ENCODE results near the gene ZNF25.

DNA sequence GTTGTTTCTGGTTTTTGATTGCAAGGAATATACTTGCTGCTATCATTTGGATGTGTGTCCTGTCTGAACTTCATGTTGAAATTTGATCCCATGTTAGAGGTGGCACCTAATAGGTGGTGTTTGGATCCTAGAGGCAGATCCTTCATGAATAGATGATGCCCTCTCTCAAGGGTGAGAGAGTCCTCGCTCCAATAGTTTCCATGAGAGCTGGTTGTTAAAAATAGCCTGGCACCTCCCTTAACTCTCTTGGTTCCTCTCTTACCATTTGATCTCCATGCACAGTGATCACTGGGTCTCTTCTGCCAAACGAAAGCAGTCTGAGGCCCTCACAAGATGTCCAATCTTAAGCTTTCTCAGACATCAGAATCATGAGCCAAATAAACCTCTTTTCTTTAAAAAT, 70.1 kb downstream of the ZNF25 start:
- TF ChIP-seq RFX5 (IDR thresholded peaks at IDR 0.05; ENCODE audit: low read depth, low read length) (no peak), MXI1 (IDR thresholded peaks at IDR 0.05; ENCODE audit: borderline replicate concordance, low read depth, low read length) (no peak), POLR2A (IDR thresholded peaks at IDR 0.05; ENCODE audit: low read depth, low read length) (no peak), SMC3 (IDR thresholded peaks at IDR 0.05; ENCODE audit: low read depth, low read length) (no peak), FOS (IDR thresholded peaks at IDR 0.05; ENCODE audit: low read depth, low read length) (no peak), RAD21 (IDR thresholded peaks at IDR 0.05; ENCODE audit: low read length) (no peak), CEBPB (IDR thresholded peaks at IDR 0.05; ENCODE audit: low read depth, low read length) (no peak), MAFK (IDR thresholded peaks at IDR 0.05; ENCODE audit: low read depth, low read length) (no peak), RCOR1 (IDR thresholded peaks at IDR 0.05; ENCODE audit: insufficient replicate concordance, low read length) (no peak)
- TF ChIP-seq, protein P1, sequence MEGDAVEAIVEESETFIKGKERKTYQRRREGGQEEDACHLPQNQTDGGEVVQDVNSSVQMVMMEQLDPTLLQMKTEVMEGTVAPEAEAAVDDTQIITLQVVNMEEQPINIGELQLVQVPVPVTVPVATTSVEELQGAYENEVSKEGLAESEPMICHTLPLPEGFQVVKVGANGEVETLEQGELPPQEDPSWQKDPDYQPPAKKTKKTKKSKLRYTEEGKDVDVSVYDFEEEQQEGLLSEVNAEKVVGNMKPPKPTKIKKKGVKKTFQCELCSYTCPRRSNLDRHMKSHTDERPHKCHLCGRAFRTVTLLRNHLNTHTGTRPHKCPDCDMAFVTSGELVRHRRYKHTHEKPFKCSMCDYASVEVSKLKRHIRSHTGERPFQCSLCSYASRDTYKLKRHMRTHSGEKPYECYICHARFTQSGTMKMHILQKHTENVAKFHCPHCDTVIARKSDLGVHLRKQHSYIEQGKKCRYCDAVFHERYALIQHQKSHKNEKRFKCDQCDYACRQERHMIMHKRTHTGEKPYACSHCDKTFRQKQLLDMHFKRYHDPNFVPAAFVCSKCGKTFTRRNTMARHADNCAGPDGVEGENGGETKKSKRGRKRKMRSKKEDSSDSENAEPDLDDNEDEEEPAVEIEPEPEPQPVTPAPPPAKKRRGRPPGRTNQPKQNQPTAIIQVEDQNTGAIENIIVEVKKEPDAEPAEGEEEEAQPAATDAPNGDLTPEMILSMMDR (conservative IDR thresholded peaks at IDR 0.05; ENCODE audit: low read depth, low read length): no peak
- TF ChIP-seq, protein P2, sequence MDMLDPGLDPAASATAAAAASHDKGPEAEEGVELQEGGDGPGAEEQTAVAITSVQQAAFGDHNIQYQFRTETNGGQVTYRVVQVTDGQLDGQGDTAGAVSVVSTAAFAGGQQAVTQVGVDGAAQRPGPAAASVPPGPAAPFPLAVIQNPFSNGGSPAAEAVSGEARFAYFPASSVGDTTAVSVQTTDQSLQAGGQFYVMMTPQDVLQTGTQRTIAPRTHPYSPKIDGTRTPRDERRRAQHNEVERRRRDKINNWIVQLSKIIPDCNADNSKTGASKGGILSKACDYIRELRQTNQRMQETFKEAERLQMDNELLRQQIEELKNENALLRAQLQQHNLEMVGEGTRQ (IDR thresholded peaks at IDR 0.05; ENCODE audit: low read depth, low read length): no peak
